Psoas muscle (tissue), 8 donors: ENCODE measurements around the gene HAO1. TPM values are rescaled to one million over a fixed set of nuclear protein-coding genes. Genes with fewer than 3 reads are reported as not detected.

Experiments
- ATAC-seq, 4 donors: fragments of 200-7000 bp; cut with Tn5 transposase; one replicate each; pipeline ENCODE4 v1.9.1; 2020; ENCODE audit warnings: moderate library complexity in 3 of 4, mild to moderate bottlenecking in 2 of 4
- DNase-seq, 2 donors: peaks; one replicate each; pipeline ENCODE4 v3.0.0-alpha.2; 2020
- H3K27ac ChIP-seq: fragments of 200-600 bp; one replicate; pipeline ENCODE4 v1.8.0; 2022
- H3K27me3 ChIP-seq, 3 donors: fragments of 200-600 bp in 1 of 3; one replicate each; pipeline versions ENCODE4 v1.6.1 to v1.8.0; 2013 to 2022; ENCODE audit warnings: low read length in 2 of 3, mild to moderate bottlenecking in 2 of 3, moderate library complexity in 1 of 3; ENCODE audit not compliant: insufficient read depth in 3 of 3
- H3K36me3 ChIP-seq, 2 donors: fragments of 200-600 bp in 1 of 2; one replicate each; pipeline versions ENCODE4 v1.6.1 to v1.8.0; 2013 to 2022; ENCODE audit warnings: low read depth in 1 of 2, mild to moderate bottlenecking in 1 of 2, moderate library complexity in 1 of 2; ENCODE audit not compliant: insufficient read depth in 1 of 2
- H3K4me1 ChIP-seq: fragments of 200-600 bp; one replicate; pipeline ENCODE4 v1.8.0; 2022
- H3K4me3 ChIP-seq: fragments of 200-600 bp; one replicate; pipeline ENCODE4 v1.8.0; 2022; ENCODE audit warnings: mild to moderate bottlenecking
- H3K9me3 ChIP-seq: fragments of 200-600 bp; one replicate; pipeline ENCODE4 v1.8.0; 2022
- WGBS, 3 donors: extraction: QIAGEN DNeasy Blood & Tissue Kit; methylation state at CpG; one replicate each; pipeline versions ENCODE4 v1.1.6 to v1.1.7; 2013; 5-methylcytosine and 5-hydroxymethylcytosine counted together
- intact Hi-C, 2 donors: fragments of 100-400 bp; cut with DNase I; formaldehyde crosslinking; loops; one replicate each; pipeline versions ENCODE4 v1.11.0 to v1.14.2; 2022
- long read RNA-seq, 2 donors: library from polyadenylated mRNA; unstranded; transcript quantifications; one replicate each; pipeline ENCODE4 v2.0.0, GENCODE V29; 2021
- polyA plus RNA-seq, 3 donors: library from polyadenylated mRNA; stranded (reverse); fragments of 200-250 nt; gene quantifications; one replicate each; pipeline ENCODE4 v1.2.3, GENCODE V29; 2013
- total RNA-seq, 4 donors: library from RNA; stranded (reverse); fragmentation: NEBNext Ultra II Directional in 2 of 4; extraction: Animal tissue kit (Norgen Biotek cat#: 25700) in 2 of 4; gene quantifications; one replicate each; pipeline versions ENCODE4 v1.2.1 to v1.2.4, GENCODE V29; 2021 to 2023
- TF ChIP-seq, protein P1 (sequence below): fragments of 200-600 bp; IDR thresholded peaks from one replicate; pipeline ENCODE4 v1.8.0; 2022; ENCODE audit warnings: antibody characterized with exemption
- donor health status: healthy with polysubstance abuse.
- donor health status: DM: no; HTN: no; CAD: no; lungs with moderate emphysema.
- donor health status: Bipolar disorder and iron deficiency.
- donor health status: healthy.
- donor health status: DM: yes; HTN: yes; CAD: no.
- donor health status: DM: no; HTN: no; CAD: no.
- donor health status: DM: no; HTN: no; CAD: no.
- donor health status: DM: yes; HTN: yes; CAD: no.

HAO1 gene
- total RNA-seq (not detected), polyA plus RNA-seq (not detected)
- long read RNA-seq, donor 1 = 0 reads
- long read RNA-seq, donor 2 = 0 reads

- no peaks in the 10 kb centered on the region for H3K9me3 ChIP-seq
- WGBS, 3 donors = 90 to 92% (median 90%) methylated on average over 3 of the region's 3 CpGs
- no peak within 1 kb of the TSS for H3K4me3 ChIP-seq
- H3K27me3 ChIP-seq = no peaks in the 10 kb centered on the region
- no peaks in the 10 kb centered on the region for H3K36me3 ChIP-seq
- no peaks in the 10 kb centered on the region for H3K4me1 ChIP-seq
- intact Hi-C loops = no loop called here
- ATAC-seq = no peak
- no peak within 1 kb of the TSS for H3K27ac ChIP-seq
- TF ChIP-seq, protein P1, sequence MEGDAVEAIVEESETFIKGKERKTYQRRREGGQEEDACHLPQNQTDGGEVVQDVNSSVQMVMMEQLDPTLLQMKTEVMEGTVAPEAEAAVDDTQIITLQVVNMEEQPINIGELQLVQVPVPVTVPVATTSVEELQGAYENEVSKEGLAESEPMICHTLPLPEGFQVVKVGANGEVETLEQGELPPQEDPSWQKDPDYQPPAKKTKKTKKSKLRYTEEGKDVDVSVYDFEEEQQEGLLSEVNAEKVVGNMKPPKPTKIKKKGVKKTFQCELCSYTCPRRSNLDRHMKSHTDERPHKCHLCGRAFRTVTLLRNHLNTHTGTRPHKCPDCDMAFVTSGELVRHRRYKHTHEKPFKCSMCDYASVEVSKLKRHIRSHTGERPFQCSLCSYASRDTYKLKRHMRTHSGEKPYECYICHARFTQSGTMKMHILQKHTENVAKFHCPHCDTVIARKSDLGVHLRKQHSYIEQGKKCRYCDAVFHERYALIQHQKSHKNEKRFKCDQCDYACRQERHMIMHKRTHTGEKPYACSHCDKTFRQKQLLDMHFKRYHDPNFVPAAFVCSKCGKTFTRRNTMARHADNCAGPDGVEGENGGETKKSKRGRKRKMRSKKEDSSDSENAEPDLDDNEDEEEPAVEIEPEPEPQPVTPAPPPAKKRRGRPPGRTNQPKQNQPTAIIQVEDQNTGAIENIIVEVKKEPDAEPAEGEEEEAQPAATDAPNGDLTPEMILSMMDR = no peak
- no peak for DNase-seq
Measured at GRCh38 chr20:7940341-7940740, at the start of gene HAO1. Gene HAO1, minus strand, starts transcription at chr20:7940458. Its CDS starts 36 bp downstream, at chr20:7940422.

DNA sequence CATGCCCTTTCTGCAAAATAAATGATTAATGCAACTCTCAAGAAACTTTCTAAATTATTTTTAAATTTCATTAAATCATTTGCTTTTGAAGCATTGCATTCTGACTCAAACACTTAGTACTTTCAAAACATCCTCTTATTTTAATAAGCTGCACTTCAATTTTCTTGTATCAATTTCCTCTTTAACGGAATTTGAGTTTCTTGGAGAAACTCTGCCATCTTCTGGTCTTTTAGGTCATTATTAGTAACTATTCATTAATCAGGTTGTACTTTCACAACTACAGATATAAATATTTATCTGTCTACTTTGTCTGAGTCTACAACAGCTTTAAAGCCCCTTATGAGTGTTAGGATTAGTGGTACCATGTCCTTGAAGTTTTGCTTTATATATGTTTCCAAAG is 49.1 kb upstream of the HAO1 start:
- Histone ChIP-seq H3K4me1 (no peaks in the 10 kb centered on the region), H3K4me3 (no peak overlapping the region), H3K36me3 (peaks cover 0 to 36% of the 10 kb centered on the region in 2 donors), H3K27me3 (no peaks in the 10 kb centered on the region), H3K27ac (no peak overlapping the region), H3K9me3 (peaks cover 8% of the 10 kb centered on the region)
- TF ChIP-seq, protein P1 = no peak
- 76 to 90% (median 79%) methylated on average over 1 of the region's 1 CpG for WGBS, 3 donors
- no peak for DNase-seq
- no peak for ATAC-seq
- intact Hi-C loops = no loop called here

DNA sequence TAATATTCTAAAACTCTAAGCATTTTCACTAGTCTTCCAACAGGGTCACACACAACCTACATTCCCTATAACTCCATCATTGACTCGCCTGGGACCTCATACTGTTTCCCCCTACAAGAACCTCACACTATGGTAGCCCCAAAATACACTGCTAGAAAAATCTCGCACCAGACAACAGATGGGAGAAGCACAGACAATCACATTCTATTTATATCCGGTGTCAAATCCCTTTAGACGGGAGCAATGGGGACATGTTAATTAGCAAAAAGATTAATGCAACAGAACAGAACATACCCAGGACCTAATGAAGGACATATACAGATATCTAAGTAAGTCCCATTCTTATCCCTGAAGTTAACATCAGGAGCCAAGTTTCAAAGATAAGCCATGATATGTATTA is 45.7 kb upstream of the HAO1 start:
- ATAC-seq = no peak
- no peak overlapping the region for H3K27ac ChIP-seq
- H3K36me3 ChIP-seq = peaks cover 0 to 47% of the 10 kb centered on the region in 2 donors
- no peaks in the 10 kb centered on the region for H3K27me3 ChIP-seq
- no peaks in the 10 kb centered on the region for H3K4me1 ChIP-seq
- DNase-seq = no peak
- TF ChIP-seq, protein P1 = no peak
- no peaks in the 10 kb centered on the region for H3K9me3 ChIP-seq
- 72 to 81% (median 77%) methylated on average over 4 of the region's 4 CpGs for WGBS, 3 donors
- intact Hi-C loops = no loop called here
- no peak overlapping the region for H3K4me3 ChIP-seq

DNA sequence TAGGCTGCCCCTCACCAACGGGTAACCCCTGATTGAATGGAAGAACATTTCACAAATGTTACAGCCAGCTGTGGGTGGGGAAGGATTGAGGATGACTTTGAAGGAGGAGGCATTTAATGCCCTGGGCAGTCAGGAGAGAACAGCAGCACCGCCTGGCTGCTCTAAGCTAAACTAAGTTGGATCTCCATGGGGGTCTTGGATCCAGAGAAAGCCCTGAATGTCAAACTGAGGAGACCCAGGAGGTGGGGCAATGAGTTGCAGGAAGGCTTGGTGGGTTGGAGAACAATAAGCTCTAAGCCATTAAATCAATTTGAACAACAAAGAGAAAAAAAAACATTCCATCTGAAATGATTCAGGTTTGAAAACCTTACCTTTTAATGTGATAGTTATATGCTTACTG is 43.9 kb upstream of the HAO1 start:
- WGBS, 3 donors = 81 to 92% (median 86%) methylated on average over 2 of the region's 2 CpGs
- ATAC-seq (no peak), DNase-seq (no peak)
- Histone ChIP-seq H3K27ac (no peak overlapping the region), H3K36me3 (peaks cover 0 to 60% of the 10 kb centered on the region in 2 donors), H3K27me3 (no peaks in the 10 kb centered on the region), H3K4me1 (no peaks in the 10 kb centered on the region), H3K9me3 (no peaks in the 10 kb centered on the region), H3K4me3 (no peak overlapping the region)
- intact Hi-C loops = no loop called here
- TF ChIP-seq, protein P1 = no peak

DNA sequence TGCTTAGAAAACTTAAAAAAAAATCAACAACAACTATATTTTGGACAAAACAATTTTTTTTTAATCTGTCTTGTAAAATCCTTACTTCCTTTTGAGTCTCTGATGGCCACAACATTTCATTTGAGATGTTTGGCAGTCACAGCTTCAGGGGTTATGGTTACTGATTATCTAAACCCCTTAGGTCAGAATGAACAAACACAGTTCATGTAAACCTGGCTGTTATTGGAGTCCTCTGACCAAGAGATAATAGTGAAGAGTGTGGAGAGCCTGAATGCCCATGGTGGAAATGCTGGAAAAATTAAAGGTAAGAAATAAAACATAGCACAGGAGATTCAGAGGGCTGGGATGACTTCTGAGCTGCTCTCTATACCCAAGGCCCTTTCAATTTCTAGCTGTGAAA is 41.1 kb upstream of the HAO1 start:
- TF ChIP-seq, protein P1 = no peak
- no peak for ATAC-seq
- no peaks in the 10 kb centered on the region for H3K9me3 ChIP-seq
- no peaks in the 10 kb centered on the region for H3K27me3 ChIP-seq
- no peaks in the 10 kb centered on the region for H3K4me1 ChIP-seq
- intact Hi-C loops = no loop called here
- peaks cover 0 to 72% of the 10 kb centered on the region in 2 donors for H3K36me3 ChIP-seq
- H3K27ac ChIP-seq = no peak overlapping the region
- DNase-seq = no peak
- no peak overlapping the region for H3K4me3 ChIP-seq
